ENCODE data around the gene NKAIN2.

DNA sequence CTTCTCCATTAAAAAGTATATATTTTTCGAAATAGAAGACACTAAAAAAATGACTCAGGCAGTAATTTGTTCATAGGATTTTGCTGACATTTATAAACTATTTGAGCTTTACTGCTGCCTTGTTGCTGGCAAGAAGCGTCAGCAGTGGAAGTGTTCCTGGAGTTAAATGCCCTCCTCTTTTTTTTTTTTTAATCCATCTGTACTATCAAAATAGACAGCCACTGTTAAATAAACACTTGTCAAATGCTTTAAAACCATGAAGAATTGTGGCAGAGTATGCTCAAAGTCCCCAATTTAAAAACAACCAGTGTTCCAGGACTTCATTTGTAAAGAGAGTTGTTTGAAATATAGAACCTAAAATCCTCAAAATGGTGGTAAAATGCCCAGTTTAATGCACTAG lies 253.8 kb downstream of the NKAIN2 start:
- TF ChIP-seq, protein P1, sequence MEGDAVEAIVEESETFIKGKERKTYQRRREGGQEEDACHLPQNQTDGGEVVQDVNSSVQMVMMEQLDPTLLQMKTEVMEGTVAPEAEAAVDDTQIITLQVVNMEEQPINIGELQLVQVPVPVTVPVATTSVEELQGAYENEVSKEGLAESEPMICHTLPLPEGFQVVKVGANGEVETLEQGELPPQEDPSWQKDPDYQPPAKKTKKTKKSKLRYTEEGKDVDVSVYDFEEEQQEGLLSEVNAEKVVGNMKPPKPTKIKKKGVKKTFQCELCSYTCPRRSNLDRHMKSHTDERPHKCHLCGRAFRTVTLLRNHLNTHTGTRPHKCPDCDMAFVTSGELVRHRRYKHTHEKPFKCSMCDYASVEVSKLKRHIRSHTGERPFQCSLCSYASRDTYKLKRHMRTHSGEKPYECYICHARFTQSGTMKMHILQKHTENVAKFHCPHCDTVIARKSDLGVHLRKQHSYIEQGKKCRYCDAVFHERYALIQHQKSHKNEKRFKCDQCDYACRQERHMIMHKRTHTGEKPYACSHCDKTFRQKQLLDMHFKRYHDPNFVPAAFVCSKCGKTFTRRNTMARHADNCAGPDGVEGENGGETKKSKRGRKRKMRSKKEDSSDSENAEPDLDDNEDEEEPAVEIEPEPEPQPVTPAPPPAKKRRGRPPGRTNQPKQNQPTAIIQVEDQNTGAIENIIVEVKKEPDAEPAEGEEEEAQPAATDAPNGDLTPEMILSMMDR (tag by site-specific recombination; IDR thresholded peaks at IDR 0.05) = no peak
- TF ChIP-seq ZNF670 (tag by site-specific recombination; IDR thresholded peaks at IDR 0.05; ENCODE audit: low read depth) (no peak), TRIM28 (IDR thresholded peaks at IDR 0.05; ENCODE audit: borderline replicate concordance, low read length) (no peak), ZNF76 (tag by site-specific recombination; IDR thresholded peaks at IDR 0.05; ENCODE audit: borderline replicate concordance, low read depth) (no peak)
- TF ChIP-seq, protein P2, sequence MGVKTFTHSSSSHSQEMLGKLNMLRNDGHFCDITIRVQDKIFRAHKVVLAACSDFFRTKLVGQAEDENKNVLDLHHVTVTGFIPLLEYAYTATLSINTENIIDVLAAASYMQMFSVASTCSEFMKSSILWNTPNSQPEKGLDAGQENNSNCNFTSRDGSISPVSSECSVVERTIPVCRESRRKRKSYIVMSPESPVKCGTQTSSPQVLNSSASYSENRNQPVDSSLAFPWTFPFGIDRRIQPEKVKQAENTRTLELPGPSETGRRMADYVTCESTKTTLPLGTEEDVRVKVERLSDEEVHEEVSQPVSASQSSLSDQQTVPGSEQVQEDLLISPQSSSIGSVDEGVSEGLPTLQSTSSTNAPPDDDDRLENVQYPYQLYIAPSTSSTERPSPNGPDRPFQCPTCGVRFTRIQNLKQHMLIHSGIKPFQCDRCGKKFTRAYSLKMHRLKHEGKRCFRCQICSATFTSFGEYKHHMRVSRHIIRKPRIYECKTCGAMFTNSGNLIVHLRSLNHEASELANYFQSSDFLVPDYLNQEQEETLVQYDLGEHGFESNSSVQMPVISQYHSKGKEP (tag by site-specific recombination; IDR thresholded peaks at IDR 0.05) = no peak
- TF ChIP-seq, protein P3, sequence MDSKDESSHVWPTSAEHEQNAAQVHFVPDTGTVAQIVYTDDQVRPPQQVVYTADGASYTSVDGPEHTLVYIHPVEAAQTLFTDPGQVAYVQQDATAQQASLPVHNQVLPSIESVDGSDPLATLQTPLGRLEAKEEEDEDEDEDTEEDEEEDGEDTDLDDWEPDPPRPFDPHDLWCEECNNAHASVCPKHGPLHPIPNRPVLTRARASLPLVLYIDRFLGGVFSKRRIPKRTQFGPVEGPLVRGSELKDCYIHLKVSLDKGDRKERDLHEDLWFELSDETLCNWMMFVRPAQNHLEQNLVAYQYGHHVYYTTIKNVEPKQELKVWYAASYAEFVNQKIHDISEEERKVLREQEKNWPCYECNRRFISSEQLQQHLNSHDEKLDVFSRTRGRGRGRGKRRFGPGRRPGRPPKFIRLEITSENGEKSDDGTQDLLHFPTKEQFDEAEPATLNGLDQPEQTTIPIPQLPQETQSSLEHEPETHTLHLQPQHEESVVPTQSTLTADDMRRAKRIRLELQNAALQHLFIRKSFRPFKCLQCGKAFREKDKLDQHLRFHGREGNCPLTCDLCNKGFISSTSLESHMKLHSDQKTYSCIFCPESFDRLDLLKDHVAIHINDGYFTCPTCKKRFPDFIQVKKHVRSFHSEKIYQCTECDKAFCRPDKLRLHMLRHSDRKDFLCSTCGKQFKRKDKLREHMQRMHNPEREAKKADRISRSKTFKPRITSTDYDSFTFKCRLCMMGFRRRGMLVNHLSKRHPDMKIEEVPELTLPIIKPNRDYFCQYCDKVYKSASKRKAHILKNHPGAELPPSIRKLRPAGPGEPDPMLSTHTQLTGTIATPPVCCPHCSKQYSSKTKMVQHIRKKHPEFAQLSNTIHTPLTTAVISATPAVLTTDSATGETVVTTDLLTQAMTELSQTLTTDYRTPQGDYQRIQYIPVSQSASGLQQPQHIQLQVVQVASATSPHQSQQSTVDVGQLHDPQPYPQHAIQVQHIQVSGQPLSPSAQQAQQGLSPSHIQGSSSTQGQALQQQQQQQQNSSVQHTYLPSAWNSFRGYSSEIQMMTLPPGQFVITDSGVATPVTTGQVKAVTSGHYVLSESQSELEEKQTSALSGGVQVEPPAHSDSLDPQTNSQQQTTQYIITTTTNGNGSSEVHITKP (tag by site-specific recombination; IDR thresholded peaks at IDR 0.05) = no peak
- TF ChIP-seq, protein P4, sequence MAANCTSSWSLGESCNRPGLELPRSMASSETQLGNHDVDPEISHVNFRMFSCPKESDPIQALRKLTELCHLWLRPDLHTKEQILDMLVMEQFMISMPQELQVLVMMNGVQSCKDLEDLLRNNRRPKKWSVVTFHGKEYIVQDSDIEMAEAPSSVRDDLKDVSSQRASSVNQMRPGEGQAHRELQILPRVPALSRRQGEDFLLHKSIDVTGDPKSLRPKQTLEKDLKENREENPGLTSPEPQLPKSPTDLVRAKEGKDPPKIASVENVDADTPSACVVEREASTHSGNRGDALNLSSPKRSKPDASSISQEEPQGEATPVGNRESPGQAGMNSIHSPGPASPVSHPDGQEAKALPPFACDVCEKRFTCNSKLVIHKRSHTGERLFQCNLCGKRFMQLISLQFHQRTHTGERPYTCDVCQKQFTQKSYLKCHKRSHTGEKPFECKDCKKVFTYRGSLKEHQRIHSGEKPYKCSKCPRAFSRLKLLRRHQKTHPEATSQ (tag by site-specific recombination; IDR thresholded peaks at IDR 0.05) = no peak
- TF ChIP-seq, protein P5, sequence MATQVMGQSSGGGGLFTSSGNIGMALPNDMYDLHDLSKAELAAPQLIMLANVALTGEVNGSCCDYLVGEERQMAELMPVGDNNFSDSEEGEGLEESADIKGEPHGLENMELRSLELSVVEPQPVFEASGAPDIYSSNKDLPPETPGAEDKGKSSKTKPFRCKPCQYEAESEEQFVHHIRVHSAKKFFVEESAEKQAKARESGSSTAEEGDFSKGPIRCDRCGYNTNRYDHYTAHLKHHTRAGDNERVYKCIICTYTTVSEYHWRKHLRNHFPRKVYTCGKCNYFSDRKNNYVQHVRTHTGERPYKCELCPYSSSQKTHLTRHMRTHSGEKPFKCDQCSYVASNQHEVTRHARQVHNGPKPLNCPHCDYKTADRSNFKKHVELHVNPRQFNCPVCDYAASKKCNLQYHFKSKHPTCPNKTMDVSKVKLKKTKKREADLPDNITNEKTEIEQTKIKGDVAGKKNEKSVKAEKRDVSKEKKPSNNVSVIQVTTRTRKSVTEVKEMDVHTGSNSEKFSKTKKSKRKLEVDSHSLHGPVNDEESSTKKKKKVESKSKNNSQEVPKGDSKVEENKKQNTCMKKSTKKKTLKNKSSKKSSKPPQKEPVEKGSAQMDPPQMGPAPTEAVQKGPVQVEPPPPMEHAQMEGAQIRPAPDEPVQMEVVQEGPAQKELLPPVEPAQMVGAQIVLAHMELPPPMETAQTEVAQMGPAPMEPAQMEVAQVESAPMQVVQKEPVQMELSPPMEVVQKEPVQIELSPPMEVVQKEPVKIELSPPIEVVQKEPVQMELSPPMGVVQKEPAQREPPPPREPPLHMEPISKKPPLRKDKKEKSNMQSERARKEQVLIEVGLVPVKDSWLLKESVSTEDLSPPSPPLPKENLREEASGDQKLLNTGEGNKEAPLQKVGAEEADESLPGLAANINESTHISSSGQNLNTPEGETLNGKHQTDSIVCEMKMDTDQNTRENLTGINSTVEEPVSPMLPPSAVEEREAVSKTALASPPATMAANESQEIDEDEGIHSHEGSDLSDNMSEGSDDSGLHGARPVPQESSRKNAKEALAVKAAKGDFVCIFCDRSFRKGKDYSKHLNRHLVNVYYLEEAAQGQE (tag by site-specific recombination; IDR thresholded peaks at IDR 0.05) = no peak
